HCT116 (cell line): ENCODE measurements around the gene SIX2. TPM values are rescaled to one million over a fixed set of nuclear protein-coding genes. Genes with fewer than 3 reads are reported as not detected.
"Not testable (repeated sequence)": the region's sequence is repeated elsewhere in the genome, so short reads cannot be mapped to it uniquely, and the experiment has no call there.

Experiments
- ATAC-seq: fragments of 200-7000 bp; cut with Tn5 transposase; 2 replicates; pipeline ENCODE4 v1.9.1; 2020; ENCODE audit warnings: mild to moderate bottlenecking, moderate library complexity
- BruUV-seq: library from RNA; stranded (reverse); fragments of 400-500 nt; replicated peaks from 2 replicates; lab custom pipeline; 2021; lab: Mats Ljungman, UMichigan
- CTCF ChIA-PET: fragments of 300-600 bp; sonication (Branson Sonifier 250); formaldehyde crosslinking; loops from one replicate; lab custom pipeline; 2021; ENCODE audit warnings: antibody characterized with exemption; lab: Charles Lee
- POLR2A ChIA-PET: fragments of 300-600, 350-600 bp; sonication (Branson Sonifier 250); formaldehyde crosslinking; loops from one replicate; lab custom pipeline; 2021; ENCODE audit warnings: antibody characterized with exemption; lab: Charles Lee
- RAD21 ChIA-PET, 2 experiments: fragments of 300-600 bp; sonication (Branson Sonifier 250); formaldehyde crosslinking; loops; one replicate each; lab custom pipeline; 2023; ENCODE audit warnings: low total read pairs in 2 of 2; ENCODE audit not compliant: uncharacterized antibody in 2 of 2, unreplicated experiment in 2 of 2, low non-redundant PET in 1 of 2; lab: Charles Lee
- DNase-seq: peaks from one replicate; pipeline ENCODE4 v3.0.0-alpha.2; 2010; ENCODE audit warnings: low read depth, low spot score
- H2AFZ ChIP-seq: fragments of 200-600 bp; shearing (Covaris generic), sonication (generic); 2 replicates; pipeline ENCODE4 v1.6.1; 2017; ENCODE audit warnings: low read depth, mixed run types, mixed read lengths, antibody characterized with exemption, low read length; ENCODE audit not compliant: poor library complexity, severe bottlenecking
- H3K27ac ChIP-seq: 2 replicates; pipeline ENCODE4 v1.5.1; 2012; ENCODE audit warnings: low read depth, low read length
- H3K27me3 ChIP-seq: fragments of 200-600 bp; sonication (generic); 2 replicates; pipeline ENCODE4 v1.6.1; 2016; ENCODE audit warnings: mixed run types, low read length, mixed read lengths; ENCODE audit not compliant: insufficient read depth
- H3K36me3 ChIP-seq, 2 experiments: fragments of 200-500 bp in 1 of 2; fragments of 200-600 bp in 1 of 2; sonication (Bioruptor generic) in 1 of 2; sonication (generic) in 1 of 2; 2 replicates each; pipeline versions ENCODE4 v1.5.1 to v1.6.1; 2014 to 2016; ENCODE audit warnings: low read length in 2 of 2, inconsistent platforms in 1 of 2, mixed read lengths in 1 of 2, mixed run types in 1 of 2; ENCODE audit not compliant: insufficient read depth in 2 of 2, control insufficient read depth in 1 of 2
- H3K4me1 ChIP-seq, 2 experiments: fragments of 200-600 bp in 1 of 2; sonication (generic) in 1 of 2; 2 replicates each; pipeline versions ENCODE4 v1.5.1 to v1.6.1; 2012 to 2017; ENCODE audit warnings: low read length in 2 of 2, inconsistent platforms in 1 of 2, mild to moderate bottlenecking in 1 of 2, mixed read lengths in 1 of 2, mixed run types in 1 of 2, moderate library complexity in 1 of 2; ENCODE audit not compliant: insufficient read depth in 2 of 2, control insufficient read depth in 1 of 2
- H3K4me2 ChIP-seq: fragments of 200-600 bp; sonication (generic); 2 replicates; pipeline ENCODE4 v1.6.1; 2017; ENCODE audit warnings: mixed run types, low read length, mixed read lengths
- H3K4me3 ChIP-seq, 2 experiments: fragments of 200-600 bp in 1 of 2; sonication (generic) in 1 of 2; replicated peaks in 1 of 2; 2 replicates each; pipeline ENCODE4 v1.5.1; 2011 to 2016; ENCODE audit warnings: low read length in 2 of 2, control low read depth in 1 of 2, low read depth in 1 of 2, mild to moderate bottlenecking in 1 of 2, mixed read lengths in 1 of 2, mixed run types in 1 of 2
- H3K79me2 ChIP-seq: fragments of 200-600 bp; sonication (generic); 2 replicates; pipeline ENCODE4 v1.6.1; 2017; ENCODE audit warnings: mild to moderate bottlenecking, mixed run types, low read length, moderate library complexity, mixed read lengths; ENCODE audit not compliant: insufficient read depth
- H3K9ac ChIP-seq: fragments of 200-600 bp; sonication (generic); 2 replicates; pipeline ENCODE4 v1.6.1; 2016; ENCODE audit warnings: low read length, mixed read lengths
- H3K9me2 ChIP-seq: fragments of 200-600 bp; sonication (generic), shearing (Covaris generic); 2 replicates; pipeline ENCODE4 v1.6.1; 2017; ENCODE audit warnings: mixed run types, mild to moderate bottlenecking, moderate library complexity; ENCODE audit not compliant: insufficient read depth
- H3K9me3 ChIP-seq, 2 experiments: fragments of 200-500 bp in 1 of 2; fragments of 200-600 bp in 1 of 2; sonication (Bioruptor generic) in 1 of 2; sonication (generic) in 1 of 2; 2 replicates each; pipeline ENCODE4 v1.6.1; 2014 to 2017; ENCODE audit warnings: low read length in 2 of 2, mixed read lengths in 2 of 2, inconsistent platforms in 1 of 2, low read depth in 1 of 2, mild to moderate bottlenecking in 1 of 2, mixed run types in 1 of 2, moderate library complexity in 1 of 2; ENCODE audit not compliant: control insufficient read depth in 1 of 2, insufficient read depth in 1 of 2
- H4K20me1 ChIP-seq: fragments of 200-600 bp; sonication (generic), shearing (Covaris generic); 2 replicates; pipeline ENCODE4 v1.6.1; 2017; ENCODE audit warnings: mixed run types, mild to moderate bottlenecking, moderate library complexity; ENCODE audit not compliant: insufficient read depth
- CBX3 ChIP-seq: IDR thresholded peaks from 2 replicates; pipeline ENCODE4 v1.6.1; 2012; ENCODE audit warnings: low read depth
- CEBPB ChIP-seq: IDR thresholded peaks from 2 replicates; pipeline ENCODE4 v1.6.1; 2012; ENCODE audit warnings: low read depth
- EGR1 ChIP-seq: IDR thresholded peaks from 2 replicates; pipeline ENCODE4 v1.6.1; 2012; ENCODE audit warnings: low read depth
- ELF1 ChIP-seq: IDR thresholded peaks from 2 replicates; pipeline ENCODE4 v1.6.1; 2012; ENCODE audit warnings: low read depth, borderline replicate concordance
- EZH2 ChIP-seq: fragments of 200-600 bp; sonication (generic); IDR thresholded peaks from 2 replicates; pipeline ENCODE4 v1.6.1; 2017; ENCODE audit warnings: antibody characterized with exemption, mixed run types
- FOSL1 ChIP-seq: IDR thresholded peaks from 2 replicates; pipeline ENCODE4 v1.6.1; 2012; ENCODE audit warnings: low read depth
- POLR2A ChIP-seq: IDR thresholded peaks from 2 replicates; pipeline ENCODE4 v1.7.0; 2011; ENCODE audit warnings: borderline replicate concordance; ENCODE audit not compliant: insufficient read depth, insufficient read length; ENCODE audit errors: extremely low read depth
- POLR2AphosphoS5 ChIP-seq: IDR thresholded peaks from 2 replicates; pipeline ENCODE4 v1.6.1; 2011; ENCODE audit warnings: mild to moderate bottlenecking, low read depth, low read length, moderate library complexity
- RAD21 ChIP-seq: IDR thresholded peaks from 2 replicates; pipeline ENCODE4 v1.6.1; 2012; ENCODE audit warnings: low read depth, mild to moderate bottlenecking
- SIN3A ChIP-seq: IDR thresholded peaks from 2 replicates; pipeline ENCODE4 v1.6.1; 2012; ENCODE audit warnings: low read depth
- SP1 ChIP-seq: IDR thresholded peaks from 2 replicates; pipeline ENCODE4 v1.6.1; 2012; ENCODE audit warnings: low read depth
- SRF ChIP-seq: IDR thresholded peaks from 2 replicates; pipeline ENCODE4 v1.6.1; 2012; ENCODE audit warnings: low read depth
- TCF7L2 ChIP-seq: IDR thresholded peaks from 2 replicates; pipeline ENCODE4 v1.7.0; 2011; ENCODE audit warnings: borderline replicate concordance, inconsistent platforms; ENCODE audit not compliant: insufficient read depth, insufficient read length; ENCODE audit errors: extremely low read depth
- YY1 ChIP-seq: IDR thresholded peaks from 2 replicates; pipeline ENCODE4 v1.6.1; 2011; ENCODE audit warnings: low read length, low read depth, moderate library complexity, mild to moderate bottlenecking; ENCODE audit not compliant: insufficient replicate concordance; ENCODE audit errors: extremely low read depth
- ZFX ChIP-seq: fragments of 450-650 bp; IDR thresholded peaks from 2 replicates; pipeline ENCODE4 v1.6.1; 2017
- intact Hi-C: fragments of 100-400 bp; cut with micrococcal nuclease; formaldehyde crosslinking; loops from 2 replicates; pipeline ENCODE4 v1.10.0; 2022
- total RNA-seq: library from RNA; stranded (reverse); gene quantifications from one replicate; pipeline ENCODE4 v1.2.1, GENCODE V29; 2021; ENCODE audit not compliant: unreplicated experiment
- TF ChIP-seq, protein P1 (sequence below), 3 experiments: fragments of 200-600 bp in 1 of 3; sonication (generic) in 1 of 3; IDR thresholded peaks in 2 of 3; conservative IDR thresholded peaks in 1 of 3; 2 replicates each; pipeline ENCODE4 v1.5.1; 2012 to 2017; ENCODE audit warnings: low read depth in 2 of 3, low read length in 2 of 3, antibody characterized with exemption in 1 of 3, borderline replicate concordance in 1 of 3, control low read depth in 1 of 3, mild to moderate bottlenecking in 1 of 3, mixed read lengths in 1 of 3, mixed run types in 1 of 3, moderate library complexity in 1 of 3; ENCODE audit not compliant: insufficient read depth in 1 of 3
- TF ChIP-seq, protein P2 (sequence below): IDR thresholded peaks from 2 replicates; pipeline ENCODE4 v1.6.1; 2012
- TF ChIP-seq, protein P3 (sequence below): IDR thresholded peaks from 2 replicates; pipeline ENCODE4 v1.6.1; 2011; ENCODE audit warnings: mild to moderate bottlenecking, low read length, moderate library complexity; ENCODE audit not compliant: insufficient replicate concordance; ENCODE audit errors: extremely low read depth
- TF ChIP-seq, protein P4 (sequence below): IDR thresholded peaks from 2 replicates; pipeline ENCODE4 v1.6.1; 2012

SIX2 gene
- total RNA-seq, 1 experiment from 2014 or later, result 0.54 TPM

DNA sequence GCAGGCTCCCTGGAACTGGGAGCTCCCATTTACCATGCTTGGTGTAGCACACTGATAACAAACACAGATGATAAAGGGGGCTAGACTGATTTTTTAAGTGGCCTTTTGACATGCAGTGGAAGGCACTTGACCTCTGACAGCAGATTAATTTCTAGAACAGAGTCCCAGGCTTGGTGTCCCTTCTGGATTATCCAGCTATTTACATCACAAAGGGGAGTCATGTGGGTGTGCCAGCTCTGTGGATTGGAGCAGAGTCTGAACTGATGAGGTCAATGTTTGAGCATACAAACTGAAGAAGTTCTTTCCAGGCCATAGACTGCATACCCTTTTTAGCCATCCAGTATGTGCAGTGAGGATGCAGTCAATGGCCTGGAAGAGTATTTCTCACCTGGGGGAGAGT, 31.5 kb upstream of the SIX2 start:
- intact Hi-C loops, result no loop called here

DNA sequence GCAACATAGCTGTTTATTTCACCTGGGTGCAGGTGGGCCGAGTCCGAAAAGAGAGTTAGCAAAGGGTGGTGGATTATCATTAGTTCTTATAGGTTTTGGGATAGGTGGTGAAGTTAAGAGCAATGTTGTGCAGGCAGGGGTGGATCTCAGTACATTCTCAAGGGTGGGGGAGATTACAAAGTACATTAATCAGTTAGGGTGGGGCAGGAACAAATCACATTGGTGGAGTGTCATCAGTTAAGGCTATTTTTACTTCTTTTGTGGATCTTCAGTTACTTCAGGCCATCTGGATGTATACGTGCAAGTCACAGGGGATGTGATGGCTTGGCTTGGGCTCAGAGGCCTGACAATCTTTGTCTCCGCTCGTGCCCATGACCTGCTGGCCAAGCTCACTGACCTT, 30.6 kb upstream of the SIX2 start:
- H3K9ac ChIP-seq, H2AFZ ChIP-seq, H3K4me3 ChIP-seq, H4K20me1 ChIP-seq, H3K36me3 ChIP-seq, ATAC-seq, POLR2A ChIA-PET, H3K79me2 ChIP-seq, H3K9me3 ChIP-seq, H3K27ac ChIP-seq, intact Hi-C loops, H3K9me2 ChIP-seq, BruUV-seq, H3K4me2 ChIP-seq, H3K4me1 ChIP-seq, RAD21 ChIA-PET, DNase-seq, CTCF ChIA-PET: not testable (repeated sequence)
- H3K27me3 ChIP-seq, result peaks cover 30% of the 10 kb centered on the region; the same call in 1 of the 2 replicates

More for the DNA sequence above, 31.5 kb upstream of the SIX2 start:
- ATAC-seq, result no peak
- ChIA-PET RAD21 (no interaction called here), CTCF (no interaction called here), POLR2A (no interaction called here)
- Histone ChIP-seq H3K27me3 (peaks cover 32% of the 10 kb centered on the region; the same call in 1 of the 2 replicates), H3K36me3 (no peaks in the 10 kb centered on the region), H3K27ac (no peak overlapping the region), H4K20me1 (no peaks in the 10 kb centered on the region), H3K4me3 (no peak overlapping the region), H3K9me2 (no peaks in the 10 kb centered on the region), H2AFZ (no peak overlapping the region), H3K9ac (no peak overlapping the region), H3K79me2 (no peaks in the 10 kb centered on the region), H3K4me2 (no peak overlapping the region), H3K9me3 (no peaks in the 10 kb centered on the region), H3K4me1 (no peaks in the 10 kb centered on the region)
- no peak for DNase-seq
- BruUV-seq, result no TSS peak
- TF ChIP-seq EZH2 (no peak), ELF1 (no peak), SRF (no peak), RAD21 (no peak), TCF7L2 (no peak), EGR1 (no peak), SIN3A (no peak), SP1 (no peak), POLR2A (no peak), ZFX (no peak), CBX3 (no peak), POLR2AphosphoS5 (no peak), YY1 (no peak), FOSL1 (no peak), CEBPB (no peak)
- TF ChIP-seq, protein P1, sequence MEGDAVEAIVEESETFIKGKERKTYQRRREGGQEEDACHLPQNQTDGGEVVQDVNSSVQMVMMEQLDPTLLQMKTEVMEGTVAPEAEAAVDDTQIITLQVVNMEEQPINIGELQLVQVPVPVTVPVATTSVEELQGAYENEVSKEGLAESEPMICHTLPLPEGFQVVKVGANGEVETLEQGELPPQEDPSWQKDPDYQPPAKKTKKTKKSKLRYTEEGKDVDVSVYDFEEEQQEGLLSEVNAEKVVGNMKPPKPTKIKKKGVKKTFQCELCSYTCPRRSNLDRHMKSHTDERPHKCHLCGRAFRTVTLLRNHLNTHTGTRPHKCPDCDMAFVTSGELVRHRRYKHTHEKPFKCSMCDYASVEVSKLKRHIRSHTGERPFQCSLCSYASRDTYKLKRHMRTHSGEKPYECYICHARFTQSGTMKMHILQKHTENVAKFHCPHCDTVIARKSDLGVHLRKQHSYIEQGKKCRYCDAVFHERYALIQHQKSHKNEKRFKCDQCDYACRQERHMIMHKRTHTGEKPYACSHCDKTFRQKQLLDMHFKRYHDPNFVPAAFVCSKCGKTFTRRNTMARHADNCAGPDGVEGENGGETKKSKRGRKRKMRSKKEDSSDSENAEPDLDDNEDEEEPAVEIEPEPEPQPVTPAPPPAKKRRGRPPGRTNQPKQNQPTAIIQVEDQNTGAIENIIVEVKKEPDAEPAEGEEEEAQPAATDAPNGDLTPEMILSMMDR (IDR thresholded peaks at IDR 0.05 in 2 of 3, conservative IDR thresholded peaks at IDR 0.05 in 1 of 3; ENCODE audit: borderline replicate concordance in 1 of 3, insufficient read depth in 1 of 3, low read depth in 2 of 3, low read length in 2 of 3), result no peak
- TF ChIP-seq, protein P2, sequence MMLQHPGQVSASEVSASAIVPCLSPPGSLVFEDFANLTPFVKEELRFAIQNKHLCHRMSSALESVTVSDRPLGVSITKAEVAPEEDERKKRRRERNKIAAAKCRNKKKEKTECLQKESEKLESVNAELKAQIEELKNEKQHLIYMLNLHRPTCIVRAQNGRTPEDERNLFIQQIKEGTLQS, result no peak
- TF ChIP-seq, protein P3, sequence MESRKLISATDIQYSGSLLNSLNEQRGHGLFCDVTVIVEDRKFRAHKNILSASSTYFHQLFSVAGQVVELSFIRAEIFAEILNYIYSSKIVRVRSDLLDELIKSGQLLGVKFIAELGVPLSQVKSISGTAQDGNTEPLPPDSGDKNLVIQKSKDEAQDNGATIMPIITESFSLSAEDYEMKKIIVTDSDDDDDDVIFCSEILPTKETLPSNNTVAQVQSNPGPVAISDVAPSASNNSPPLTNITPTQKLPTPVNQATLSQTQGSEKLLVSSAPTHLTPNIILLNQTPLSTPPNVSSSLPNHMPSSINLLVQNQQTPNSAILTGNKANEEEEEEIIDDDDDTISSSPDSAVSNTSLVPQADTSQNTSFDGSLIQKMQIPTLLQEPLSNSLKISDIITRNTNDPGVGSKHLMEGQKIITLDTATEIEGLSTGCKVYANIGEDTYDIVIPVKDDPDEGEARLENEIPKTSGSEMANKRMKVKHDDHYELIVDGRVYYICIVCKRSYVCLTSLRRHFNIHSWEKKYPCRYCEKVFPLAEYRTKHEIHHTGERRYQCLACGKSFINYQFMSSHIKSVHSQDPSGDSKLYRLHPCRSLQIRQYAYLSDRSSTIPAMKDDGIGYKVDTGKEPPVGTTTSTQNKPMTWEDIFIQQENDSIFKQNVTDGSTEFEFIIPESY, result no peak
- TF ChIP-seq, protein P4, sequence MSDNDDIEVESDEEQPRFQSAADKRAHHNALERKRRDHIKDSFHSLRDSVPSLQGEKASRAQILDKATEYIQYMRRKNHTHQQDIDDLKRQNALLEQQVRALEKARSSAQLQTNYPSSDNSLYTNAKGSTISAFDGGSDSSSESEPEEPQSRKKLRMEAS, result no peak
